GM19239 (cell line): ENCODE results near the gene GNAO1.

Experiments used
- DNase-seq: peaks from one replicate; pipeline ENCODE4 v3.0.0; 2011; ENCODE audit warnings: low spot score; ENCODE audit not compliant: insufficient read length
- FAIRE-seq: peaks from 2 replicates; lab custom pipeline; 2011; peaks lifted over from hg19 to GRCh38; lab: Jason Lieb, UNC

Gene GNAO1

DNA sequence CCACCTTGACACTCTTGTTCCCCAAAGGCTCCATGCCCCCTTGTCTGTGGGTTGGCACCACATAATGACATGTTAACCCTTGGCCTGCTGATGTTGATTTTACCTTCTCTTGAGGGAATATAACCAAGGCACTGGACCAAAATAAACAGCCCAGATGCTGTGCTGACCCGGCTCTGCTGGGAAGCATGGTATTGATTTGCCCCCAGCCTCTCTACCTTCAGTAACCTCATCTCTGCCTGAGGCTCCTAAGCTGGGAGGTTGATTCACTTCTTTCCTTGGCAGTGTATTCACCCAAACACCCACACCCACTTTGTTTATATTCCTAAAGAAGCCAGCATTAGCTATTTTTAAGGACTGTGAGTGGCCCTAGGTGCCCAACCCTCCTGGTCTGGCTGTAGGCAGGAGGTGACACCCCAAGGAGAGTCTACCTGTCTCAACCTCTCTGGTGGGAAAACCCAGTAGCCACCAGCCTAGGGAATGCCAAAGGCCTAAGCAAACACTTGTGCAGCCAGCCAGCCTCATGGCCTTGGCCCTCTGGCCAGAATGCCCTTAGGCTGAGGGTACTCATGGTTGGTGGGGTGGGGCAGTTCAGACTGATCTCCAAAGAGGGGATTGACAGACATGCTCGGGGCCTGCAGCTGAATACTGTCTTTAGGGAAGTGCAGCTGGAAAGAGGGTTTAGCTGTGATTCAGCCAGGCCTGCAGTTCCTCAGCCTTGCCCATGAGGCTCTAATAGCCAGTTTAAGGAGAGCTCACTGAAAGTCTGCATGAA, 42.7 kb downstream of the GNAO1 start:
- FAIRE-seq (no peak), DNase-seq (no peak)

DNA sequence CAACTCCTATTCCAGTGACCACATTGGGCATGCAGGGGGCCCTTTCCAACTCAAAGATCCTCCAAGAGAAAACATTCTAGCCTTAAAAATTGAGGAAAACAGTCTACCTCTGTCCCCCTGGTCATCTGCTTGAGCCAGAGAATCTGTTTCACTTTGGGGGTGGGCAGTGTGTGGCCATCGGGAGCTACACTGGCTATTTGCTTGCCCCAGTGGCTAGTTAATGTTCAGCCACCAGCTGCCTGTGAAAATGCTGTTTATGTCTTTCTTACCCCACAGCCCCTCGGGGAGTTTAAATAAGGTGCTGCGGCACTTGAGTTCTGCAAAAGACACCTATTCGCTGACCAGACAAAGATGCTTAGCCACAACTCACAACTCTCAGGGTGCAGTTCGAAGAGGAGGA, 43.4 kb downstream of the GNAO1 start:
- no peak for DNase-seq
- FAIRE-seq, result no peak

DNA sequence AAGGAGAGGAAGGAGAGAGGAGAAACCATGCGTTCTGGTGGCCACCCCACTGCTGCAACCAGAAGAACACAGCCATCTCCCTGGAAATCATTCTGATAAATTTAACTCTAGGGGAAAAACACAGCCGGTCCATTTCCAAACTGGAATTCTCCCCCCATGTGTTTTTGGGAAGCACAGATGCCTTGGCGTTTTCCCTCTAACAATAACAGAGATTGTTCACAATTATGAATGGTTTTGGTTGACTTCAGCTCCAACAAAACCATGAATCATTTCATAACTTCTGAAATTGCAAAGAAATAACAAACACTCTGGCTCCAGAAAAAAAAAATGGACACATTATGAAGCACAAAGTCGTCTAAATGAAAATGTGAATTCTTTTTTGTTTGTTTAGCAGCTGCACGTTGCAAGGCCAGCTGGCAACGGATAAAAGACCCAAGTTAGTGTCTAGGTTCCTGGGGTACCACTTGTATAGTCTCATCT, 46.2 kb downstream of the GNAO1 start:
- DNase-seq, result no peak
- no peak for FAIRE-seq

DNA sequence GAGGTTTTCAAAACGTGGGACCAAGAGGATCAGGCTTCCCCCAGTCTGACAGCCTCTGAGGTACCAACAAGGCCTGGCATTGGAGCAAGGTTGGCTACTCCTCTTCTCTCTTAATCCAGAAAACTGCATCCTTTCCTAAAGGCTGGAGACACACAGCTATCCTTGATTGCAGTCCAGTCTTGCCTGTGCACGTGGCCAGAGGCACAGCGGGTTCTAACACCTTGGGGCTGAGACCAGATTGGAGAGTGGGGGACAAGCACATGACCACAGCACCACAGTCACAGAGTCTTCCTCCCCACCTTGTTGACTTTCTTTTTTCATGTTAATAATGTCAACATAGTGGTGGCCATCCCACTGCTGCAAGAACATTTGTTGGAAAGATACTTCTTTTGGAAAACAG, 46.9 kb downstream of the GNAO1 start:
- no peak for DNase-seq
- FAIRE-seq, result no peak

DNA sequence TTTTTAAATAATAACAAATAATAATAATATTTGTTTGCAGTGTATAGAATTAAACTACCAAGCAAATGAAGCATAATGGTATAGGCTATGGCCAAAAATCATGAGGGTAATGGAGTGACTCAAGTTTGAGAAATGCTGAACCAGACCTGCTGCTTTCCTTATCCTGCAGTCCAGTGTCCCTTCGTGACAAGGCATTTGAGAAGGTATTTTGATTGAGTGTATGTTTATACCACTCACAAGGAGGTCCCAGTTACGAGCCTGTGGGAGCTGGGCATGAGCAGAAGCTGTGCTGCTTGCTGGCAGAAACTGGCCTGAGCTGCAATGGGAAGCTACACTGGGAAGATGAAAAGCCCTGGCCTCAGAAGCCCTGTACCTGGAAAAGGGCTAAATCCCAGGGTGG, 50.3 kb downstream of the GNAO1 start:
- DNase-seq (no peak), FAIRE-seq (no peak)

DNA sequence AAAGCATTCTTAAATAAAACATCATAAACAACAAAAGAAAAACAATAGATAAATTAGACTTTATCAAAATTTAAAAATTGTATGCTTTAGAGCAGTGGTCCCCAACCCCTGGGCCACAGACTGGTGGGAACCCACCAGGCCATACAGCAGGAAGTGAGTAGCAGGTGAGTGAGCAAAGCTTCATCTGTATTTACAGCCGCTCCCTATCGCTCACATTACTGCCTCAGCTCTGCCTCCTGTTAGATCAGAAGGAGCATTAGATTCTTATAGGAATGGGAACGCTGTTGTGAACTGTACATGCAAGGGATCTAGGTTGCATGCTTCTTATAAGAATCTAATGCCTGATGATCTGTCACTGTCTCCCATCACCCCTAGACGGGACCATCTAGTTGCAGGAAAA, 51.5 kb downstream of the GNAO1 start:
- FAIRE-seq (no peak), DNase-seq (no peak)

DNA sequence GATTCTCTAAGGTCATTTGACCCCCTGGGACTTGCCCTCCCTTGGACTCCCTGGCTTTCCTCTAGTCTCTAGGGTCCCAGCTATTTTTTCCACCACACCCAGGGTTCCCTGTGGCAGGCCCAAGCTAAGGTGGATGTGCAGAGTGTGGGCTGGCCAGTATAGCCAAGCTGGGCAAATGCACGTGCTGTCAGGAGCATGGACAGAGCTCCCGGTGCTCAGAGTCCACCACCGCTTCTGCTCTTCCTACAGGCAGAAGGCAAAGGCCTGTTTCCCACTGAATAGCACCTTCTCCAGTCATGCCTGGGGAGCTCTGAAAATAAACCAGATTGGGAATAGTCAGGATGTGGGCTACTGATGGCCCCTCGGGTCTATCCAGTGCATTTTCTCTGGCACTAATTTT, 53.3 kb downstream of the GNAO1 start:
- FAIRE-seq (no peak), DNase-seq (no peak)

DNA sequence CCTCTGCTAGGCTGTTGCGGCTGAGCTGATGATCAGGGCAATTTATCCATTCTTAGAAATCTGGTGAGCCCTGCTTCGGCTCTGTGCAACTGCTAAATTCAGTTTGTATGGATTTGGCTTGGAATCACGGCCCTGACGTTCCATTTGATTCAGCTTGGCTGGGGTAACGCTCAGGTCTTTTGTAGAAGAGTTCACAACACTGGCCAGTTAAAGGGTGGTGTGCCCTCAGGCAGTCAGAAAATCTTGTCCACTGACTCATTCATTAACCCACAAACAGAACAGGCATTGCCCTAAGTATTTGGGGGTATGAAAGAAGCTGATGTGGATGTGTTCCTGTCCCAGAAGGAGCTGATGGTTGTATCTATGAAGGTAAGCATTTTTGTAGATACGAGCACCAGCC, 53.9 kb downstream of the GNAO1 start:
- FAIRE-seq (no peak), DNase-seq (no peak)

DNA sequence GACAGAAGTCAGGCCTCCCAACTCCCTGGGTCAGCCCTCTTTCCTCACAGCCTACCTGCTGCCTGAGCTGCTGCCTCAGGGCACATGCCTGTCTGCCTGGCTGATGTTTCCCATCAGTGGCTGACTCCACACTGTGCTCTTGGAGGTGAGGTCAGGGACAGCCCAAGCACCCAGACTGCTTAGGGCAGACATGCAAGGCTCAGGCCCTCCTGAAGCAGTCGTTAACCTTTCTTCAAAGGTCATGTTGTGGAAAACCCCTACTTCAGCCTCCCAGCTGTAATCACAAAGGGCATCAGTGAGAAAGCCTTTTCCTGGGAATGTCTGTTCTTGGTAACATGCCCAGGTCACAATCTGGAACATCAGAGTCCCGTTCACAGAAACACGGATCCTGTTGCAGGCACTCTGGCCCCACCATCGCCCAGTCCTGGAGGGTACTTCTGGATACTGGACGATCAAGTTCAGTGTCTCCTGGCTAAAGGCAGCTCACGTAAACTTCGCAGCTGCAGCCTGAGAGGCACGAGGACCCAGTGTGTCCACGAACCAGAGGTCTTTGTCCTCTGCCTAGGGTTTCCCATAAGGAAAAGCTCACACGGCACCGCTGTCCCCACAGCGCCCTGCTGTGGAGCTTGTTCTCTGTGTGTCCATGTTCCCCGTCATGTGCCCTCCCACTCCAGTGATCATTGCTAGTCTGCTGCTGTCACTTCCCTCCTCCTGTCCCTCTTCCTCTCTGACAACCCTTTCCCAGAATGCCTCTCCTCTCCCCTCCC, 54.9 kb downstream of the GNAO1 start:
- FAIRE-seq (no peak), DNase-seq (no peak)

DNA sequence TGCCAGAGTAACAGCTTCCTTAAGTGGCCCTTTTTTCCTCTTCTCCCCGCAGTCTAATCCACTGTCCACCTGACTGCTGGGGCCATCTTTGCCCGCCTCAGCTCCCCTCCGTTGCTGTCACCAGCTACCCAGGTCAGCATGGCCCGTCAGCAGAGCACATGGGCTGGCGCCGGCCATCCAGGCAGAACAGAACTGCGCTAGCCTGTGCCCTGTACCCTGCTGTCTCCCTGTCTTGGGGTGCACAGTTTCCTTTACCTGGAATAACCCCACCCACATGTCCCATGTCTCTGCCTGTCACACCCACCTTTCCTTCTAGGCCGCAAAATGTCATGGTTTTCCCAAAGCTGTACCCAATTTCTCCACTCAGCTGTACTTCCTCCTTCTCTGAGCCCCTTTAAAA, 55.7 kb downstream of the GNAO1 start:
- no peak for FAIRE-seq
- no peak for DNase-seq

DNA sequence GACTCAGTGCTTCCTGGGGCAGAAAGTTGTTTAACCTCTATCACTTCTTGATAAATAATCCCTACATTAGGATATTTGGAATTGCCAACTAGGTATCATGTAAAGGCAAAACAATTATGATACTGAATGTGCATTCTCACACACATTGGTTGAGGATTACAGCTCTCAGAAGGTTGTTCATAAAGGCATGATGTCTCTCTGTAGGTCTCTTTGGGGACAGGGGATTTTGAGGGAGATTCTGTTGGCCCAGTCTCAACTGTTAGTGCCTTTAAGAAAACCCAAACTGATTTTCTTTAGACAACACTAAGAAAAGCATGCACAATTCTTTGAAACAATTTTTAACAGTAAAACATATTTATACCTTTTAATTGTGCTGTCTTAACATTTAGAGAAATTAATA, 56.5 kb downstream of the GNAO1 start:
- FAIRE-seq (no peak), DNase-seq (no peak)

DNA sequence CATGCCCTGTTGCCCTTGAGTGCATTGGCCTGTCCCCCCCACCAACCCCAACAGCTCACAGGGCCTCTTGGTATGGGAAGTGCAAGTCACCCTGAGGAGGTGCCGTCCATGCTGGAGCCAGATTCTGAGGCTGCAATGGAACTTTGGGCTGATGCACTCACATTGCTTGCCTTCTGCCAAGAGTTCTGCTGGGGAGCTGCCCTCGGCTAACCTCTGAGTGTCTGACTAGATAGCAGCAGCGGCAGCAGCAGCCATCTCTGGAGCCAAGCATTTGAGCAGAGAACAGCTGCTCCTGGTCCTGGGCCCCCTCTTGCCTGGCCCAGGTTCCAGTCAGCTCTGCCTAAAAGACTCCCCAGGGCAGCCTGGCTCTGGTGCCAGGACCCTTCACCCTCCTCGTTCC, 61.5 kb downstream of the GNAO1 start:
- DNase-seq (no peak), FAIRE-seq (no peak)

DNA sequence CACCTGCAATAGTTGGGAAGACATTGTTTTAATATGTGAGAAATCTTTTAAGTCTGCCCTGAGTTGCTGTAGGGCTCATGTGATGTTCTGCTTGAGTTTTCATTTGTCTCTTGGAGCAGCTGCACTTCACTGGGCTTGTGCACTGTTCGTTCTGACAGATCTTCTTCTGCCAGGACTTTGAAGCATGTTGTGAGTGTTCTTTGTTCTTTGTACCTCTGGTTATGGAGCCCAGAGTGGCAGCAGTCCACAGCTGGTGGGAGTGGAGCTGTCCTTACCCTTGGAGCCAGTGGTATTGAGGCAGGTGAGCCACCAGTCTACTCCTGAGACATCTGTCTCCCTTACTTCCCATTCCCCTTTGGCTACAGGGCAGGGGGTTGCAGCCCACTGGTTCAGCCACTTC, 64.6 kb downstream of the GNAO1 start:
- FAIRE-seq, result no peak

DNA sequence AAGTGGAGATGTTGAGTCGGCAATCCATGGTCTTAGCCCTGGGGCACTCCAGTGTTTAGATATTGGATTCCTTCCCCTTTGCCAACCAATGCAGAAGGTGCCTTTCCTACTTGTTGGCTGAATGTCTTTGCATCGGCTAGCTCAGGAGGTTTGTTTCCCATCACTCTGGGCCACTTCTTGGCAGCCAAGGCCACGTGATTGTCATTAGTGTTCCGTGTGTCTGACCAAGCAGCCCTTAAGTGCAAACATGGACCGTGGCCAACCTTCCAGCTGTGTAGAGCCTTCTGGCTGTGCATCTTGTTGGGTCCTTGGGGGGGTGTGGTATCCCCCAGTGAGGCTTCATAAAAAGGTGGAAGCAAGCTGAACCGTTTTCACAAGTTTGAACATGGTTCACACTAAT, 66.0 kb downstream of the GNAO1 start:
- no peak for DNase-seq
- no peak for FAIRE-seq

More for the DNA sequence above, 64.6 kb downstream of the GNAO1 start:
- DNase-seq, result no peak

DNA sequence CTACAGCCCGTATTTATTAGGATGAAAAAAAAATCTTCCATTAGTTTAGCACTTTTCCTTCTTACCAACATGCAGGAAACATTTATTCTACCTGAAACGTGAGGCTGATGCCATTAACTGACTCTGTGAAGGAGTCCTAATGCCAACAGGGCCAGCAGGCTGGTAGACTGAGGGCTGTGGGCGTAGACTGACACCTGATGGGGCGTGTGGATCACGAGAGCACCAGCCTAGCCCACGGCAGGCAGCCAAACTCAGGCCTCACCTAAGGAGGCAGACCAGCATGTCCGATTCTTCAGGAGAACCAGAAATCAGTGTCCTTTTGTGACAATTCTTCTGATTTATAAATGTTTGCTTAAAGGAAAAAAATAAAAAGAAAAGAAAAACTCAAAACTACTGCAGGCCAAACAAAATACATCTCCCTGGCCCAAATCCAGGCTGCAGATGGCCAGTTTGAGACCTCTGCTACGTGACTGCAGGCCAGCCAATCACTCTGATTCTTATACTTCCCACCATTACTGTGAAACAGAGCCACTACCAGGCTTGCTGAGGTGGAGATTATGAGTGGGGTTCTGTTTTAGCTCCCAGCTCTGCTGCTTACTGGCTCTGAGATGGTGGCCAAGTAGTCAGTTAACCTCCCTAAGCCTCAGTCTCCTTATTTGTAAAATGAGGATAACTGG, 66.5 kb downstream of the GNAO1 start:
- FAIRE-seq (no peak), DNase-seq (no peak)

DNA sequence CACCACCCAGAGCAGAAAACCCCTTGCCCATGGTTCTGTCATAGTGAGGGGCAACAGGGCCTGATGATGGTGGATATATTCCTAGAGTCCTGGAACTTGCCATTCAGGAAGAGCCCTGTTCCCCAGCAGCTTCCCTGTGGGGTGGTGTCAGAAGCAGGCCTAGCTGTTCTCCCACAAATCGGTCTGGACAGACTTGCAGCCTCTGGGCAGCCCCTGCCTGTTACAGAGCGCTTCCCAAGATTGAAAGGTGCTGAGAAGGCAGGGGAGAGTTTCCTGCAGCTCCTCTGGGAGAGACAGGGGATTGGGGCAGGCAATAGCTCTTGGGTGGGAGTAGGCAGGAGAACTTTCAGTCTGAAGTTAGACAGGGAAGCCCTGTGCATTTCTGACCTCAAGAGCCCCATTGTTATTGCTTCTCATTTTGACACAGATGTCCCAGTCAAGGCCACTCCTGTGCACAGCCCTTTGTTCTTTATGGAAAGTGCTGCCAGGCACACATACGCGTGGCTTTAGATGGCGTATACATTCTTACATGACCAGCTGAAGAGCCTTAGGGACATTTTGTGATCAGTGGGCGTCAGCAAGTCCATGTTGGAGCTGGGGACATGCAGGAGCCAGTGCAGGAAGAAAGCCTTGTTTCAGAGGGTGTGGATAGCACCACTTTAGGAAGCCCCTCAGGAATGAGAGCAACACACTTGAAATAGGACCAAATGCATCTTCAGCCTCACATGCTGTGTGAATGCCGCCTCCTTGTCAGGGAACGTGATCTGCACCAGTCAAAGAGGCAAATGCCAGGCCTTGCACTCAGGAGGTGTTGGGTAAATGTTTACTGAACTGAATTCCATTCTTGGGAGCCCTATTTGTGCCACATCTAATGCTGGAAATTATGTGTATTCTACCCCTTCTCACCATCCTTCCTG, 67.5 kb downstream of the GNAO1 start:
- FAIRE-seq (no peak), DNase-seq (no peak)

DNA sequence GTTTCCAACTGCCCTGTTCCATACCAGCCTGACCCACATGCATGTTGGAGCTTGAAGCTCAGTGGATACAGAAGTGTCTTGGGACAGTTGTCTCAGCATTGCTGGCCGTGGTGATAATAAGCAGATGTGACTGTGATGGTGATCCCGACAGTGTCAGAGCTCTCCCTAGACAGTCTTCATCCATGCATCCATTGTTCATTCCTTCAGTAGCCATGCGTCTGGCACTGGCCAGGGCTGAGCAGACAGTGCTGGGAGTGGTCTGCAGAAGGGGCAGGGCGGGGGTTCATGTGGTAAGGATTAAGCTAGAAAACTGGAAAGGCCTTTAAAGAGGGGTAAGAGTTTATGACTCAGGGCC, 68.1 kb downstream of the GNAO1 start:
- DNase-seq (no peak), FAIRE-seq (no peak)

DNA sequence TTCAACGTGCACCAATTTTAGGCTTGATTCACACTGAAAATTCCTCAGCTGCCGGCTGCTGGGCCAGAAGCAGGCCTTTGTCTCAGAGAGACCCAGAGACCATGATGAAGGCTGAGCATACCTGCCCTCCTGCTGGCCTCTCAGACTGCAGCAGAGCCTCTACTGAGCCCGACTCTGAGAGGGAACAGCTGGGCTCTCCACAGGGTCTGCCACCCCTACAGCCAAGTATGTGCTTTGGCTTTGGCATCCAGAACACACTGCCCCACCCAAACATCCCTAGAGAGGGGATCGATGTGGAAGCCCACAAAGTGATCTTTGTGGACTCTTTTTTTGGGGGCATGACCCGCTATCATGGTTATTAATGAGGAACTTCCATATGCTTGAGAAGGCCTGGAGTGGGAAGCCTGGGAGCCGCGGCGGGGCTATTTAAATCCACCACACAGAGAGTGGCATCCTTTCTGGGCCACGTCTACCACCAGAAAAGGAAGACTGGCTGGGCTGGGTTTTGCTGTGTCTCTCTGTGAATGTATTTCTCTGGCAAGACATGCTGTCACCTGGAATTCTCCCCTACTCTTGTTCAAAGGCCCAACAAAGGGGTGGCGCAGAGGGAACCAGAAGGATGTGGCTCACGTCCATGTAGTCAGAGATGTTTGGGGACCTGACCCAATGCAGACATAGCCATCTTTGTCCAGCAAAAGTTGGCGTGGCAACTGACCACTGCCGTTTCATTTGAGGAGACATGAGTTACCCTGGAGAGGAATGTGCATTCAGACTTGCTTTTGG, 69.3 kb downstream of the GNAO1 start:
- FAIRE-seq, result no peak
- no peak for DNase-seq

DNA sequence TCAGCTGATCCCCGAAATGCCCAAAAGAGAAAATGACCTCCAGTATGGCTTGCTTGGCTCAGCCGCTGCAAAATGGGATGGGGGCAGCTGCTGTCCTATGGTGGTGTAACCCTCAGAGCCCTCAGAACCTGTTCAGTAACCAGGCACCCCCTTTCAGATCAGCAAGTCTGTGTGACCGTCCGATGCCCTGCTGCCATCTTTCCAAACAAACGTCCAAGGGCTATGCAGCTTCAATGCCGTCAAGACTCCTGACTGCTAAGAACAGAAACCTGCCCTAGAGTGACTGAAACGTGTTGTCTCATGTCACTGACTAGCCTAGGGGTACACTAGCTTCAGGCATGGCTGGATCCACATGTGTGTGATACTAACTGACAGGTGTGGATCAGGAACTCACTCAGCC, 70.4 kb downstream of the GNAO1 start:
- FAIRE-seq (no peak), DNase-seq (no peak)
